Activated B cell treated with CpG ODN at 0.5 μM for 24 hours (primary cell): ENCODE results near the gene IGSF9. TPM values are rescaled to one million over a fixed set of nuclear protein-coding genes. Genes with fewer than 3 reads are reported as not detected.

Experiments
- ATAC-seq: fragments of 200-7000 bp; cut with Tn5 transposase; one replicate; pipeline ENCODE4 v1.10.0; 2021; ENCODE audit warnings: low read depth, mild to moderate bottlenecking, moderate library complexity
- CTCF ChIA-PET: fragments of 350-600 bp; sonication (Branson Sonifier 250); formaldehyde crosslinking; loops from one replicate; lab custom pipeline; 2021; ENCODE audit warnings: antibody characterized with exemption; lab: Charles Lee
- POLR2A ChIA-PET: fragments of 350-600 bp; sonication (Branson Sonifier 250); formaldehyde crosslinking; loops from one replicate; lab custom pipeline; 2021; ENCODE audit warnings: antibody characterized with exemption; lab: Charles Lee
- DNase-seq: peaks from one replicate; pipeline ENCODE4 v3.0.0; 2022
- H3K27ac Mint-ChIP-seq: one replicate; pipeline ENCODE4 v1.8.0; 2020; ENCODE audit warnings: mixed read lengths
- H3K27me3 Mint-ChIP-seq: one replicate; pipeline ENCODE4 v1.8.0; 2021; ENCODE audit warnings: mixed read lengths
- H3K36me3 Mint-ChIP-seq: one replicate; pipeline ENCODE4 v1.8.0; 2021; ENCODE audit warnings: low read depth, mixed read lengths
- H3K4me1 Mint-ChIP-seq: one replicate; pipeline ENCODE4 v1.8.0; 2021; ENCODE audit warnings: mixed read lengths
- H3K4me3 Mint-ChIP-seq: one replicate; pipeline ENCODE4 v1.8.0; 2020; ENCODE audit warnings: mild to moderate bottlenecking, mixed read lengths
- H3K9me3 Mint-ChIP-seq: one replicate; pipeline ENCODE4 v1.8.0; 2020; ENCODE audit warnings: mixed read lengths
- CTCF ChIP-seq: fragments of 200-600 bp; IDR thresholded peaks from one replicate; pipeline ENCODE4 v1.8.0; 2022; ENCODE audit warnings: antibody characterized with exemption, mild to moderate bottlenecking
- intact Hi-C: fragments of 100-400 bp; cut with micrococcal nuclease; formaldehyde crosslinking; loops from one replicate; pipeline ENCODE4 v1.15.1; 2024
- total RNA-seq: library from RNA; stranded (reverse); gene quantifications from 2 replicates; pipeline ENCODE4 v1.2.3, GENCODE V29; 2022

The IGSF9 gene
- total RNA-seq, 1 donor from 2014 or later = not detected

- no peaks in the 10 kb centered on the region for H3K36me3 Mint-ChIP-seq
- peaks cover 47% of the 10 kb centered on the region for H3K4me1 Mint-ChIP-seq
- no peak overlapping the region for H3K27ac Mint-ChIP-seq
- POLR2A ChIA-PET = no interaction called here
- no peaks in the 10 kb centered on the region for H3K9me3 Mint-ChIP-seq
- intact Hi-C loops = no loop called here
- no peak for TF ChIP-seq CTCF
- CTCF ChIA-PET = interaction anchor here (7.6 kb wide), 1 partner anchor 65 kb away, joined by 76 read pairs; no protein-coding TSS in a partner anchor
- peaks cover 29% of the 10 kb centered on the region for H3K27me3 Mint-ChIP-seq
- H3K4me3 Mint-ChIP-seq = no peak overlapping the region
- ATAC-seq (no peak), DNase-seq (no peak)
Observed at GRCh38 chr1:159941141-159941540, 4.3 kb downstream of the IGSF9 start.

GRCh38 chr1:159940006-159940620 is 5.3 kb downstream of the IGSF9 start:
- no peaks in the 10 kb centered on the region for H3K9me3 Mint-ChIP-seq
- no peak overlapping the region for H3K4me3 Mint-ChIP-seq
- no peak overlapping the region for H3K27ac Mint-ChIP-seq
- intact Hi-C loops = no loop called here
- ChIA-PET CTCF (interaction anchor here (0.6 to 7.6 kb wide), 4 partner anchors 50 to 279 kb away, joined by 3 to 76 read pairs (median 4); no protein-coding TSS in a partner anchor), POLR2A (no interaction called here)
- no peak for TF ChIP-seq CTCF
- H3K4me1 Mint-ChIP-seq = peaks cover 50% of the 10 kb centered on the region
- H3K27me3 Mint-ChIP-seq = peaks cover 24% of the 10 kb centered on the region
- ATAC-seq (no peak), DNase-seq (no peak)
- no peaks in the 10 kb centered on the region for H3K36me3 Mint-ChIP-seq

DNA sequence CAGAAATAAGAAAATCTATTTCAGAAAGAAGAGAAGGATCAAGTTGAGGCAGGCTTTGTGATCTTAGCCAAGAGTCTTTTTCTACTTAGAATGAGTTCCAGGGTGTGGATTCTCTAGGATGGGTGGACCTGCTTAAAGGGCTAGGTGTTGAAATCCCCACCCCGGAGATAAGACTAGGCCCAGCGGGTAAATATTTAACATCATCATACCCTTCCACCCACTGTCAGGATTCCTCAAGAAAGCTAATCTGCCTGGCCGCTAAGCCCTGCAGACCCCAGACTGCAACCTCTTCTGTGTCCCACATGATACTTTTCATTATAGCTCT is 5.8 kb downstream of the IGSF9 start:
- peaks cover 45% of the 10 kb centered on the region for H3K4me1 Mint-ChIP-seq
- no peak overlapping the region for H3K4me3 Mint-ChIP-seq
- intact Hi-C loops = no loop called here
- DNase-seq (no peak), ATAC-seq (no peak)
- ChIA-PET POLR2A (no interaction called here), CTCF (interaction anchor here (0.6 to 7.6 kb wide), 4 partner anchors 50 to 280 kb away, joined by 3 to 76 read pairs (median 4); no protein-coding TSS in a partner anchor)
- no peaks in the 10 kb centered on the region for H3K9me3 Mint-ChIP-seq
- no peak overlapping the region for H3K27ac Mint-ChIP-seq
- peaks cover 19% of the 10 kb centered on the region for H3K27me3 Mint-ChIP-seq
- no peaks in the 10 kb centered on the region for H3K36me3 Mint-ChIP-seq
- TF ChIP-seq CTCF = no peak

DNA sequence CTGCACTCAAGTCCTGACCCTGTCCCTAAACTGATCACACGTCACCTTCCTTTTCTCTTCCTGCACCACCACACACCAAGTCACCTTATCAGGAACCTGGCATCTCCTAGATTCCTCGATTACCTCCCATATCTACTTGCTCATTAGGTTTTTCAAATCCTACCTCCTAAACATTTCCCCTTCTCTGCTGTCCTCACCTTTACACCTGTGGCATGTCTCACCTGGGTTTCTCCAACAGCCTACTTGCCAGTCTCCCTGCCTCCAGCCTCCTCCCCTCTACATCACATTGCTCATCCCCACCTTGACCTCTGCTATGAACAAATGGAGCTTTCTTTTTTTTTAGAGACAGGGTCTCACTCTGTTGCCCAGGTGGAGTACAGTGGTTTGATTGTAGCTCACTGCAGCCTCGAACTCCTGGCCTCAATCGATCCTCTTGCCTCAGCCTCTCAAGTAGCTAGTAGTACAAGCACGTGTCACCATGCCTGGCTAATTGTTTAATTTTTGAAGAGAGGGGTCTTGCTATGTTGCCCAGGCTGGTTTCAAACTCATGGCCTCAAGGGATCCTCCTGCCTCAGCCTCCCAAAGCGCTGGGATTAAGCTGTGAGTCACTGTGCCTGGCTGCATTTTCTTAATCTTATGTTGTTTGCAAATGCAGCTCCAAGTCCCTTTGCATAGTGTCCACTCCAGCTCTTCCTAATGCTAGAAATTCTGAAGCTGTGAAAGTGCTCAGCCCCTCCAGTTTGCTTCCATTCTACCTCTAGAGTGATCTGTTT is 6.3 kb downstream of the IGSF9 start:
- H3K9me3 Mint-ChIP-seq = no peaks in the 10 kb centered on the region
- H3K4me1 Mint-ChIP-seq = peaks cover 45% of the 10 kb centered on the region
- ChIA-PET POLR2A (no interaction called here), CTCF (interaction anchor here (0.6 to 7.6 kb wide), 3 partner anchors 49 to 138 kb away, joined by 3 to 76 read pairs (median 4); no protein-coding TSS in a partner anchor)
- H3K4me3 Mint-ChIP-seq = no peak overlapping the region
- DNase-seq (no peak), ATAC-seq (no peak)
- no peak overlapping the region for H3K27ac Mint-ChIP-seq
- intact Hi-C loops = no loop called here
- TF ChIP-seq CTCF = no peak
- H3K36me3 Mint-ChIP-seq = no peaks in the 10 kb centered on the region
- H3K27me3 Mint-ChIP-seq = peaks cover 14% of the 10 kb centered on the region

- DNase-seq (no peak), ATAC-seq (no peak)
- ChIA-PET CTCF (interaction anchor here (1.2 to 7.6 kb wide), 2 partner anchors 68 to 147 kb away, joined by 4 to 76 read pairs; no protein-coding TSS in a partner anchor), POLR2A (no interaction called here)
- H3K36me3 Mint-ChIP-seq = no peaks in the 10 kb centered on the region
- intact Hi-C loops = no loop called here
- H3K4me1 Mint-ChIP-seq = peaks cover 45% of the 10 kb centered on the region
- H3K9me3 Mint-ChIP-seq = no peaks in the 10 kb centered on the region
- no peak for TF ChIP-seq CTCF
- no peak overlapping the region for H3K4me3 Mint-ChIP-seq
- H3K27me3 Mint-ChIP-seq = peaks cover 10% of the 10 kb centered on the region
- no peak overlapping the region for H3K27ac Mint-ChIP-seq
Observed at GRCh38 chr1:159938211-159938852, 7.1 kb downstream of the IGSF9 start.
